Activated CD8-positive, alpha-beta memory T cell treated with anti-CD3 and anti-CD28 coated beads for 1 hour (primary cell): Measurements from ENCODE around the gene GRAMD4.

Experiments used
- DNase-seq, 2 donors: peaks; one replicate each; pipeline ENCODE4 v3.0.0-alpha.2; 2020; ENCODE audit warnings: low read depth in 1 of 2; ENCODE audit errors: extremely low read depth in 1 of 2

Gene GRAMD4

GRCh38 chr22:46596032-46596441 lies 24.1 kb upstream of the GRAMD4 start:
- DNase-seq: no peak

GRCh38 chr22:46596819-46597218 lies 23.4 kb upstream of the GRAMD4 start:
- DNase-seq: no peak

GRCh38 chr22:46598224-46598623 lies 22.0 kb upstream of the GRAMD4 start:
- DNase-seq: no peak

GRCh38 chr22:46598737-46599424 lies 21.3 kb upstream of the GRAMD4 start:
- DNase-seq: no peak

GRCh38 chr22:46600273-46600796 lies 19.9 kb upstream of the GRAMD4 start:
- no peak for DNase-seq

- DNase-seq: no peak
Measured at GRCh38 chr22:46602025-46602424, 18.2 kb upstream of the GRAMD4 start.

GRCh38 chr22:46604306-46604690 lies 15.9 kb upstream of the GRAMD4 start:
- DNase-seq: no peak

- no peak for DNase-seq
Measured at GRCh38 chr22:46605117-46605516, 15.1 kb upstream of the GRAMD4 start.

- DNase-seq: no peak
Measured at GRCh38 chr22:46606886-46607285, 13.3 kb upstream of the GRAMD4 start.

- no peak for DNase-seq
Measured at GRCh38 chr22:46607483-46608114, 12.6 kb upstream of the GRAMD4 start.

GRCh38 chr22:46609175-46609690 lies 11.0 kb upstream of the GRAMD4 start:
- no peak for DNase-seq

- DNase-seq: no peak
Measured at GRCh38 chr22:46609724-46610201, 10.4 kb upstream of the GRAMD4 start.

GRCh38 chr22:46610356-46610755 lies 9.8 kb upstream of the GRAMD4 start:
- no peak for DNase-seq

- DNase-seq: no peak
Measured at GRCh38 chr22:46611189-46611588, 9.0 kb upstream of the GRAMD4 start.

- DNase-seq: no peak
Measured at GRCh38 chr22:46612341-46612903, 7.8 kb upstream of the GRAMD4 start.

GRCh38 chr22:46612904-46613605 lies 7.1 kb upstream of the GRAMD4 start:
- peak; percentile 19 to 20 for DNase-seq

GRCh38 chr22:46613606-46614021 lies 6.6 kb upstream of the GRAMD4 start:
- no peak for DNase-seq

- DNase-seq: peak; percentile 46 to 48
Measured at GRCh38 chr22:46614025-46614931, 5.9 kb upstream of the GRAMD4 start.

GRCh38 chr22:46617207-46617985 lies 2.8 kb upstream of the GRAMD4 start:
- no peak for DNase-seq
